GM21737 (cell line): ENCODE measurements around the gene PIK3C2B.

Experiments used
- ATAC-seq: cut with Tn5 transposase; IDR thresholded peaks from one replicate; pipeline ENCODE4 v1.9.1; 2021; ENCODE audit warnings: mild to moderate bottlenecking, moderate library complexity; ENCODE audit not compliant: unreplicated experiment

The PIK3C2B gene

GRCh38 chr1:204447190-204447589 is 47.4 kb downstream of the PIK3C2B start:
- ATAC-seq = no peak

- ATAC-seq = peak; percentile 53
These were observed 48.0 kb downstream of the PIK3C2B start for GRCh38 chr1:204446413-204447111.

- ATAC-seq = no peak
These were observed 48.7 kb downstream of the PIK3C2B start for GRCh38 chr1:204445860-204446412.
